ENCODE measurements around the gene CD34.
A peak's percentile ranks its signal among the peaks of the same experiment; 100 is the strongest.

The CD34 gene

GRCh38 chr1:207837673-207838072, 73.3 kb downstream of the CD34 start:
- DNase-seq (ENCODE audit: low spot score in 2 of 2), result no peak
- no peak for ATAC-seq (replicated peaks; ENCODE audit: extremely low read depth, poor library complexity, severe bottlenecking)
- H3K9me3 Mint-ChIP-seq, result no peaks in the 10 kb centered on the region
- no peak overlapping the region for H3K4me3 Mint-ChIP-seq
- no peaks in the 10 kb centered on the region for H3K27me3 Mint-ChIP-seq
- H3K27ac Mint-ChIP-seq (ENCODE audit: low read depth), result peak overlapping the region; percentile 99
- H3K4me1 Mint-ChIP-seq, result peaks cover 87% of the 10 kb centered on the region
- peaks cover 14% of the 10 kb centered on the region for H3K36me3 Mint-ChIP-seq (ENCODE audit: insufficient read depth)

- peak overlapping the region; percentile 99 for H3K27ac Mint-ChIP-seq (ENCODE audit: low read depth)
- H3K9me3 Mint-ChIP-seq, result no peaks in the 10 kb centered on the region
- H3K4me1 Mint-ChIP-seq, result peaks cover 95% of the 10 kb centered on the region
- ATAC-seq (replicated peaks; ENCODE audit: extremely low read depth, poor library complexity, severe bottlenecking), result no peak
- peaks cover 10% of the 10 kb centered on the region for H3K36me3 Mint-ChIP-seq (ENCODE audit: insufficient read depth)
- H3K27me3 Mint-ChIP-seq, result no peaks in the 10 kb centered on the region
- DNase-seq (ENCODE audit: low spot score in 2 of 2), result no peak
- H3K4me3 Mint-ChIP-seq, result peak overlapping the region; percentile 23
These were observed 74.2 kb downstream of the CD34 start for GRCh38 chr1:207836591-207837347.

- Mint-ChIP-seq H3K4me3 (no peak overlapping the region), H3K9me3 (no peaks in the 10 kb centered on the region), H3K4me1 (peaks cover 93% of the 10 kb centered on the region), H3K27ac (ENCODE audit: low read depth) (peak overlapping the region; percentile 99), H3K36me3 (ENCODE audit: insufficient read depth) (peaks cover 6% of the 10 kb centered on the region), H3K27me3 (no peaks in the 10 kb centered on the region)
- ATAC-seq (replicated peaks; ENCODE audit: extremely low read depth, poor library complexity, severe bottlenecking), result no peak
- DNase-seq (ENCODE audit: low spot score in 2 of 2), result no peak
These were observed 75.0 kb downstream of the CD34 start for GRCh38 chr1:207835958-207836357.

GRCh38 chr1:207833956-207834660, 76.8 kb downstream of the CD34 start:
- no peaks in the 10 kb centered on the region for H3K27me3 Mint-ChIP-seq
- H3K4me1 Mint-ChIP-seq, result peaks cover 93% of the 10 kb centered on the region
- H3K36me3 Mint-ChIP-seq (ENCODE audit: insufficient read depth), result peaks cover 6% of the 10 kb centered on the region
- H3K27ac Mint-ChIP-seq (ENCODE audit: low read depth), result peak overlapping the region; percentile 99
- H3K4me3 Mint-ChIP-seq, result no peak overlapping the region
- H3K9me3 Mint-ChIP-seq, result no peaks in the 10 kb centered on the region
- ATAC-seq (replicated peaks; ENCODE audit: extremely low read depth, poor library complexity, severe bottlenecking) (no peak), DNase-seq (ENCODE audit: low spot score in 2 of 2) (no peak)

- Mint-ChIP-seq H3K36me3 (ENCODE audit: insufficient read depth) (peaks cover 6% of the 10 kb centered on the region), H3K27me3 (no peaks in the 10 kb centered on the region), H3K27ac (ENCODE audit: low read depth) (peak overlapping the region; percentile 99), H3K9me3 (no peaks in the 10 kb centered on the region), H3K4me3 (no peak overlapping the region), H3K4me1 (peaks cover 92% of the 10 kb centered on the region)
- ATAC-seq (replicated peaks; ENCODE audit: extremely low read depth, poor library complexity, severe bottlenecking) (no peak), DNase-seq (ENCODE audit: low spot score in 2 of 2) (no peak)
These were observed 77.5 kb downstream of the CD34 start for GRCh38 chr1:207833381-207833780.

GRCh38 chr1:207832796-207833195, 78.1 kb downstream of the CD34 start:
- Mint-ChIP-seq H3K4me1 (peaks cover 92% of the 10 kb centered on the region), H3K9me3 (no peaks in the 10 kb centered on the region), H3K27ac (ENCODE audit: low read depth) (peak overlapping the region; percentile 99), H3K36me3 (ENCODE audit: insufficient read depth) (peaks cover 5% of the 10 kb centered on the region), H3K27me3 (no peaks in the 10 kb centered on the region), H3K4me3 (peak overlapping the region; percentile 39)
- no peak for ATAC-seq (replicated peaks; ENCODE audit: extremely low read depth, poor library complexity, severe bottlenecking)
- DNase-seq (ENCODE audit: low spot score in 2 of 2), result no peak

GRCh38 chr1:207831517-207832327, 79.2 kb downstream of the CD34 start:
- H3K4me1 Mint-ChIP-seq, result peaks cover 81% of the 10 kb centered on the region
- peak overlapping the region; percentile 39 for H3K4me3 Mint-ChIP-seq
- H3K27ac Mint-ChIP-seq (ENCODE audit: low read depth), result peak overlapping the region; percentile 99
- peak; percentile 61 for ATAC-seq (replicated peaks; ENCODE audit: extremely low read depth, poor library complexity, severe bottlenecking)
- peaks cover 6% of the 10 kb centered on the region for H3K36me3 Mint-ChIP-seq (ENCODE audit: insufficient read depth)
- no peak for DNase-seq (ENCODE audit: low spot score in 2 of 2)
- no peaks in the 10 kb centered on the region for H3K27me3 Mint-ChIP-seq
- H3K9me3 Mint-ChIP-seq, result no peaks in the 10 kb centered on the region

Measured in central memory CD8-positive, alpha-beta T cell (primary cell).